Measurements from ENCODE around the gene SLC39A11.

SLC39A11 gene

GRCh38 chr17:72634621-72635020, 457.9 kb downstream of the SLC39A11 start:
- no peak for TF ChIP-seq LEF1 (IDR thresholded peaks at IDR 0.05; ENCODE audit: borderline replicate concordance)
- TF ChIP-seq BHLHE40 (IDR thresholded peaks at IDR 0.05; ENCODE audit: borderline replicate concordance): no peak
- no peak for TF ChIP-seq HDGF (IDR thresholded peaks at IDR 0.05; ENCODE audit: borderline replicate concordance)
- no peak for TF ChIP-seq CTBP1 (IDR thresholded peaks at IDR 0.05; ENCODE audit: borderline replicate concordance)
- ChIA-PET CTCF (no interaction called here), POLR2A (no interaction called here)
- no peak for DNase-seq (ENCODE audit: extremely low spot score)

GRCh38 chr17:72631949-72632684, 460.4 kb downstream of the SLC39A11 start:
- DNase-seq (ENCODE audit: extremely low spot score): no peak
- POLR2A ChIA-PET: no interaction called here
- TF ChIP-seq FOXM1 (IDR thresholded peaks at IDR 0.05; ENCODE audit: borderline replicate concordance) (no peak), FOXA1 (IDR thresholded peaks at IDR 0.05) (no peak), NFRKB (IDR thresholded peaks at IDR 0.05) (no peak), ZNF384 (IDR thresholded peaks at IDR 0.05) (no peak), ELF4 (IDR thresholded peaks at IDR 0.05) (no peak), TARDBP (IDR thresholded peaks at IDR 0.05) (no peak), CTBP1 (IDR thresholded peaks at IDR 0.05; ENCODE audit: borderline replicate concordance) (no peak), PKNOX1 (IDR thresholded peaks at IDR 0.05) (no peak), L3MBTL2 (conservative IDR thresholded peaks at IDR 0.05) (no peak), SP1 (IDR thresholded peaks at IDR 0.05) (no peak), FOXK2 (IDR thresholded peaks at IDR 0.05) (no peak), HDGF (IDR thresholded peaks at IDR 0.05; ENCODE audit: borderline replicate concordance) (no peak), LEF1 (IDR thresholded peaks at IDR 0.05; ENCODE audit: borderline replicate concordance) (no peak), BHLHE40 (IDR thresholded peaks at IDR 0.05; ENCODE audit: borderline replicate concordance) (no peak), ARNT (IDR thresholded peaks at IDR 0.05) (no peak), SUZ12 (IDR thresholded peaks at IDR 0.05) (no peak)
- CTCF ChIA-PET: interaction anchor here (0.8 kb wide), 1 partner anchor 300 kb away, joined by 3 read pairs; no protein-coding TSS in a partner anchor

GRCh38 chr17:72631568-72631948, 460.9 kb downstream of the SLC39A11 start:
- no peak for DNase-seq (ENCODE audit: extremely low spot score)
- POLR2A ChIA-PET: no interaction called here
- CTCF ChIA-PET: no interaction called here
- TF ChIP-seq ZNF384 (IDR thresholded peaks at IDR 0.05) (no peak), FOXK2 (IDR thresholded peaks at IDR 0.05) (no peak), BHLHE40 (IDR thresholded peaks at IDR 0.05; ENCODE audit: borderline replicate concordance) (no peak), CTBP1 (IDR thresholded peaks at IDR 0.05; ENCODE audit: borderline replicate concordance) (no peak), FOXM1 (IDR thresholded peaks at IDR 0.05; ENCODE audit: borderline replicate concordance) (no peak), LEF1 (IDR thresholded peaks at IDR 0.05; ENCODE audit: borderline replicate concordance) (no peak)

- DNase-seq (ENCODE audit: extremely low spot score): no peak
- ChIA-PET POLR2A (no interaction called here), CTCF (no interaction called here)
- no peak for TF ChIP-seq FOXK2 (IDR thresholded peaks at IDR 0.05)
- TF ChIP-seq PKNOX1 (IDR thresholded peaks at IDR 0.05): no peak
These were observed 467.8 kb downstream of the SLC39A11 start for GRCh38 chr17:72624652-72625051.

- no peak for DNase-seq (ENCODE audit: extremely low spot score)
- CTCF ChIA-PET: no interaction called here
- POLR2A ChIA-PET: interaction anchor here (0.7 kb wide), 1 partner anchor 31 kb away, joined by 3 read pairs; no protein-coding TSS in a partner anchor
- TF ChIP-seq LEF1 (IDR thresholded peaks at IDR 0.05; ENCODE audit: borderline replicate concordance) (no peak), BHLHE40 (IDR thresholded peaks at IDR 0.05; ENCODE audit: borderline replicate concordance) (no peak), HDGF (IDR thresholded peaks at IDR 0.05; ENCODE audit: borderline replicate concordance) (no peak), SP1 (IDR thresholded peaks at IDR 0.05) (no peak)
These were observed 468.3 kb downstream of the SLC39A11 start for GRCh38 chr17:72624226-72624625.

- ChIA-PET POLR2A (no interaction called here), CTCF (no interaction called here)
- TF ChIP-seq PKNOX1 (IDR thresholded peaks at IDR 0.05) (no peak), ELF4 (IDR thresholded peaks at IDR 0.05) (no peak), SP1 (IDR thresholded peaks at IDR 0.05) (no peak), L3MBTL2 (conservative IDR thresholded peaks at IDR 0.05) (no peak), ZNF384 (IDR thresholded peaks at IDR 0.05) (no peak), ARNT (IDR thresholded peaks at IDR 0.05) (no peak), SUZ12 (IDR thresholded peaks at IDR 0.05) (no peak), HDGF (IDR thresholded peaks at IDR 0.05; ENCODE audit: borderline replicate concordance) (no peak), FOXM1 (IDR thresholded peaks at IDR 0.05; ENCODE audit: borderline replicate concordance) (no peak), FOXK2 (IDR thresholded peaks at IDR 0.05) (no peak), BHLHE40 (IDR thresholded peaks at IDR 0.05; ENCODE audit: borderline replicate concordance) (no peak), NFRKB (IDR thresholded peaks at IDR 0.05) (no peak), LEF1 (IDR thresholded peaks at IDR 0.05; ENCODE audit: borderline replicate concordance) (no peak), TARDBP (IDR thresholded peaks at IDR 0.05) (no peak), FOXA1 (IDR thresholded peaks at IDR 0.05) (no peak), CTBP1 (IDR thresholded peaks at IDR 0.05; ENCODE audit: borderline replicate concordance) (no peak)
- no peak for DNase-seq (ENCODE audit: extremely low spot score)
These were observed 469.6 kb downstream of the SLC39A11 start for GRCh38 chr17:72622661-72623433.
